Lung (tissue), 12 donors: Measurements from ENCODE around the gene SDR9C7. TPM values are rescaled to one million over a fixed set of nuclear protein-coding genes. Genes with fewer than 3 reads are reported as not detected.
"Not testable (repeated sequence)": the region's sequence is repeated elsewhere in the genome, so short reads cannot be mapped to it uniquely, and the experiment has no call there.

Experiments used
- ATAC-seq: fragments of 200-7000 bp; cut with Tn5 transposase; one replicate; pipeline ENCODE4 v1.9.1; 2020; ENCODE audit warnings: moderate number of reproducible peaks; ENCODE audit not compliant: insufficient read depth, low FRiP score
- DNase-seq, 3 donors: peaks; one replicate each; pipeline ENCODE4 v3.0.0-alpha.2; 2013 to 2017
- H3K27ac ChIP-seq, 2 donors: one replicate each; pipeline ENCODE4 v1.5.1; 2013; ENCODE audit warnings: mild to moderate bottlenecking in 2 of 2, moderate library complexity in 2 of 2, control low read depth in 1 of 2, inconsistent platforms in 1 of 2, low read depth in 1 of 2, low read length in 1 of 2
- H3K27me3 ChIP-seq, 3 donors: one replicate each; pipeline ENCODE4 v1.5.1; 2013; ENCODE audit warnings: low read length in 2 of 3; ENCODE audit not compliant: control insufficient read depth in 3 of 3, insufficient read depth in 3 of 3
- H3K36me3 ChIP-seq, 4 donors: one replicate each; pipeline ENCODE4 v1.5.1; 2013; ENCODE audit warnings: low read length in 4 of 4, mild to moderate bottlenecking in 1 of 4, moderate library complexity in 1 of 4; ENCODE audit not compliant: control insufficient read depth in 4 of 4, insufficient read depth in 4 of 4
- H3K4me1 ChIP-seq, 5 donors: one replicate each; pipeline ENCODE4 v1.5.1; 2013; ENCODE audit warnings: low read length in 5 of 5, mild to moderate bottlenecking in 2 of 5, moderate library complexity in 1 of 5; ENCODE audit not compliant: control insufficient read depth in 5 of 5, insufficient read depth in 5 of 5
- H3K4me3 ChIP-seq: one replicate; pipeline ENCODE4 v1.5.1; 2013; ENCODE audit warnings: mild to moderate bottlenecking, control low read depth, moderate library complexity
- H3K9ac ChIP-seq, 2 donors: one replicate each; pipeline ENCODE4 v1.5.1; 2013; ENCODE audit warnings: low read length in 2 of 2, control low read depth in 1 of 2; ENCODE audit not compliant: insufficient read depth in 1 of 2
- H3K9me3 ChIP-seq, 4 donors: one replicate each; pipeline ENCODE4 v1.5.1; 2013; ENCODE audit warnings: low read length in 3 of 4, mild to moderate bottlenecking in 1 of 4, moderate library complexity in 1 of 4; ENCODE audit not compliant: control insufficient read depth in 4 of 4, insufficient read depth in 3 of 4
- WGBS, 2 donors: extraction: QIAGEN DNeasy Blood & Tissue Kit; methylation state at CpG; one replicate each; pipeline ENCODE4 v1.1.7; 2013; 5-methylcytosine and 5-hydroxymethylcytosine counted together
- polyA plus RNA-seq, 2 donors: library from polyadenylated mRNA; stranded (reverse); fragments of 200-250 nt; gene quantifications; one replicate each; pipeline ENCODE4 v1.2.1, GENCODE V29; 2013
- total RNA-seq, 2 donors: library from RNA; depleted of rRNA in 1 of 2; stranded (reverse); fragments of >200 nt in 1 of 2; gene quantifications; one replicate each; pipeline ENCODE4 v1.2.1, GENCODE V29; 2014 to 2021
- TF ChIP-seq, protein P1 (sequence below): IDR thresholded peaks from 2 replicates; pipeline ENCODE4 v1.5.1; 2012; ENCODE audit warnings: mild to moderate bottlenecking; ENCODE audit errors: control extremely low read depth, extremely low read depth
- donor health status: control.
- donor health status: control.
- donor health status: Bipolar disorder and iron deficiency.
- donor health status: healthy.
- donor health status: DM: yes; HTN: yes; CAD: no.

Gene SDR9C7
- total and polyA plus RNA-seq, 4 donors, result not detected

DNA sequence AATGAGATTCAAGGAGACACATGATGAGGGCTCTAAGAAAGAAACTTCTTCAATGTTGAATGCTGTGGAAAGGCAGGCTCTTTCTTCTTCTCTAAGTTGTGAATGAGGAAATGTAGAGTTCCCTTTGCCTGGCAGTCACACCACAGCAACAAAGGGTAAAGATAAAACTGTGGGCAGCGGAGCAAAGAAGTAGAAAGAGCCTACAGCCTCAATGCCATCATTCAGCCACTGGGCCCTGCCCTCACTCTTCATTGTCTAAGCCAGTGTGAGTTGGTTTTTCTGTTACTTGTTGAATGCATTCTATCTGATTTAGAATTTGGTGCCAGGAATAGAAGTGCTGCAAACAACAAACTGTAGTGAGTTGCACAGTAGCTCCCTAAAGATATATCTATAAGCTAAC, 12.2 kb downstream of the SDR9C7 start:
- H3K9ac ChIP-seq, result no peak overlapping the region
- DNase-seq (no peak), ATAC-seq (no peak)
- H3K36me3 ChIP-seq, result no peaks in the 10 kb centered on the region
- H3K9me3 ChIP-seq, result peaks cover 0 to 2% (median 0%) of the 10 kb centered on the region in 4 donors
- TF ChIP-seq, protein P1, sequence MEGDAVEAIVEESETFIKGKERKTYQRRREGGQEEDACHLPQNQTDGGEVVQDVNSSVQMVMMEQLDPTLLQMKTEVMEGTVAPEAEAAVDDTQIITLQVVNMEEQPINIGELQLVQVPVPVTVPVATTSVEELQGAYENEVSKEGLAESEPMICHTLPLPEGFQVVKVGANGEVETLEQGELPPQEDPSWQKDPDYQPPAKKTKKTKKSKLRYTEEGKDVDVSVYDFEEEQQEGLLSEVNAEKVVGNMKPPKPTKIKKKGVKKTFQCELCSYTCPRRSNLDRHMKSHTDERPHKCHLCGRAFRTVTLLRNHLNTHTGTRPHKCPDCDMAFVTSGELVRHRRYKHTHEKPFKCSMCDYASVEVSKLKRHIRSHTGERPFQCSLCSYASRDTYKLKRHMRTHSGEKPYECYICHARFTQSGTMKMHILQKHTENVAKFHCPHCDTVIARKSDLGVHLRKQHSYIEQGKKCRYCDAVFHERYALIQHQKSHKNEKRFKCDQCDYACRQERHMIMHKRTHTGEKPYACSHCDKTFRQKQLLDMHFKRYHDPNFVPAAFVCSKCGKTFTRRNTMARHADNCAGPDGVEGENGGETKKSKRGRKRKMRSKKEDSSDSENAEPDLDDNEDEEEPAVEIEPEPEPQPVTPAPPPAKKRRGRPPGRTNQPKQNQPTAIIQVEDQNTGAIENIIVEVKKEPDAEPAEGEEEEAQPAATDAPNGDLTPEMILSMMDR, result no peak
- no peaks in the 10 kb centered on the region for H3K27me3 ChIP-seq
- H3K4me1 ChIP-seq, result no peaks in the 10 kb centered on the region
- no peak overlapping the region for H3K4me3 ChIP-seq
- no peak overlapping the region for H3K27ac ChIP-seq
- WGBS, 2 donors, result 60 to 70% methylated on average over 1 of the region's 1 CpG

DNA sequence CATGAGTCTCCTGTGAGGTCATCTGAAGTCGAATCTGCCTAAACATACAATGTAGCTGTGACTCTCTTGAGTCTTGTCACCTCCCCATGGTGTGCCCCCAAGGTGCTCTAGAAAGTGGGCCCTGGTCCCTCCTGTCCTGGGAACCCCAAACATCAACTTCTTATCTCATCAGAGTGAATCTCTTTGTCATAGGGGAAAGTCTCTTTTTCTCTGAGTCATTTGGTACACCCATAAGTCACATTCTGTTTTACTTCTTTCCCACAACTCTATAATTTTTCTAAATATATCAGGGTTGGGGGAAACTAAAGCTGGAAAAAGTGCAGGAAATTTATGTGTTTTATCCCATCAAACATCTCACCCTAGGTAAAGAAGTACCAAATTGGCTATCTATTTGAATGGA, 12.9 kb downstream of the SDR9C7 start:
- peaks cover 0 to 2% (median 0%) of the 10 kb centered on the region in 4 donors for H3K9me3 ChIP-seq
- no peaks in the 10 kb centered on the region for H3K4me1 ChIP-seq
- H3K4me3 ChIP-seq, result no peak overlapping the region
- no peak for ATAC-seq
- TF ChIP-seq, protein P1, result no peak
- no peak overlapping the region for H3K27ac ChIP-seq
- 84 to 97% methylated on average over 1 of the region's 1 CpG for WGBS, 2 donors
- H3K27me3 ChIP-seq, result no peaks in the 10 kb centered on the region
- DNase-seq, result no peak
- no peaks in the 10 kb centered on the region for H3K36me3 ChIP-seq
- no peak overlapping the region for H3K9ac ChIP-seq

DNA sequence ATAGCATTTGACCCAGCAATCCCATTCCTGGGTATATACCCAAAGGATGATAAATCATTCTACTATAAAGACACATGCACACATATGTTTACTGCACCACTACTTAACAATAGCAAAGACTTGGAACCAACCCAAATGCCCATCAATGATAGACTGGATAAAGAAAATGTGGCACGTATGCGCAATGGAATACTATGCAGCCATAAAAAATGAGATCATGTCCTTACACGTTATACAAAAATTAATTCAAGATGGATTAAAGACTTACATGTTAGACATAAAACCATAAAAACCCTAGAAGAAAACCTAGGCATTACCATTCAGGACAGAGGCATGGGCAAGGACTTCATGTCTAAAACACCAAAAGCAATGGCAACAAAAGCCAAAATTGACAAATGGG, 16.1 kb downstream of the SDR9C7 start:
- H3K27me3 ChIP-seq, H3K27ac ChIP-seq, H3K9me3 ChIP-seq, H3K36me3 ChIP-seq, H3K4me1 ChIP-seq, DNase-seq, H3K4me3 ChIP-seq, H3K9ac ChIP-seq, ATAC-seq: not testable (repeated sequence)
- WGBS, 2 donors, result 91 to 96% methylated on average over 3 of the region's 3 CpGs

DNA sequence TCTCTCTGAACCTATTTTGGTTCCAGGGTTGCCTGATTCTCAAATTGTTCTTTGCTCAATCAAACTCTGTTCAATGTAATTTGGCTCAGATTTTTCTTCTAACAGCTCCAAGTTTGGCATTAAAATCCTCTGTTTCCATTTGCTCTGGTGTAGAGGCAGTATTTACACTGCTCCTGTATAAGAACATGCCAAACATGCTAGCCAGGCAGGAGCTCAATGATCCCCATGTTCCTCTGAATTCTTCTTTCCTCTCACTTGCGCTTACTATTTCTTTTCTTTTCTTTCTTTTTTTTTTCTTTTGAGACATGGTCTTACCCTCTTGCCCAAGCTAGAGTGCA, 17.2 kb downstream of the SDR9C7 start:
- DNase-seq (no peak), ATAC-seq (no peak)
- WGBS, 2 donors, result 77 to 88% methylated on average over 1 of the region's 1 CpG
- Histone ChIP-seq H3K36me3 (no peaks in the 10 kb centered on the region), H3K27ac (no peak overlapping the region), H3K9me3 (no peaks in the 10 kb centered on the region), H3K4me3 (no peak overlapping the region), H3K4me1 (no peaks in the 10 kb centered on the region), H3K27me3 (no peaks in the 10 kb centered on the region), H3K9ac (no peak overlapping the region)
- TF ChIP-seq, protein P1, result no peak
